ENCODE measurements around the gene PPP1R14B. TPM values are rescaled to one million over a fixed set of nuclear protein-coding genes. Genes with fewer than 3 reads are reported as not detected.

PPP1R14B gene
- total and polyA plus RNA-seq, 2 of the 13 experiments (the other 11 are each of a cell fraction or from before 2014, with no cell fraction given): 110 to 148 TPM

GRCh38 chr11:64230171-64230984, 16.4 kb downstream of the PPP1R14B start, which contains the start of gene DNAJC4 (continued):
- no peak for TF ChIP-seq ZSCAN20 (CRISPR knock-in tag; IDR thresholded peaks at IDR 0.05; ENCODE audit: borderline replicate concordance)
- TF ChIP-seq ZC3H4 (CRISPR knock-in tag; IDR thresholded peaks at IDR 0.05; ENCODE audit: borderline replicate concordance): no peak
- peak; percentile 49; the same call in 1 of the 2 replicates for TF ChIP-seq ZBTB2 (CRISPR knock-in tag; IDR thresholded peaks at IDR 0.05; ENCODE audit: low read depth)
- peak; percentile 58 for TF ChIP-seq KAT8 (CRISPR knock-in tag; IDR thresholded peaks at IDR 0.05)
- no peak for TF ChIP-seq ZFP36L2 (CRISPR knock-in tag; IDR thresholded peaks at IDR 0.05)
- TF ChIP-seq MXD3 (CRISPR knock-in tag; IDR thresholded peaks at IDR 0.05): no peak; the same call in 1 of the 2 replicates
- no peak for TF ChIP-seq NCOA2 (CRISPR knock-in tag; IDR thresholded peaks at IDR 0.05)
- peak; percentile 92 for TF ChIP-seq KDM2A (CRISPR knock-in tag; IDR thresholded peaks at IDR 0.05; ENCODE audit: borderline replicate concordance, low read depth)
- TF ChIP-seq THRA (CRISPR knock-in tag; IDR thresholded peaks at IDR 0.05; ENCODE audit: borderline replicate concordance): 0 out of 2 replicates have a peak, but pooled peaks have one; percentile 17
- TF ChIP-seq HIC2 (CRISPR knock-in tag; IDR thresholded peaks at IDR 0.05; ENCODE audit: low read depth): peak; percentile 47; the same call in 1 of the 2 replicates
- TF ChIP-seq ZFAT (CRISPR knock-in tag; conservative IDR thresholded peaks at IDR 0.05): no peak
- TF ChIP-seq MAZ (IDR thresholded peaks at IDR 0.05; ENCODE audit: borderline replicate concordance, low read depth, low read length): 0 out of 2 replicates have a peak, but pooled peaks have one; percentile 3
- peak; percentile 57; the same call in 1 of the 2 replicates for TF ChIP-seq MAZ (CRISPR knock-in tag; IDR thresholded peaks at IDR 0.05; ENCODE audit: low read depth)
- TF ChIP-seq GABPB1 (CRISPR knock-in tag; IDR thresholded peaks at IDR 0.05): peak; percentile 75
- peak; percentile 36; the same call in 1 of the 2 replicates for TF ChIP-seq NR2F2 (IDR thresholded peaks at IDR 0.05; ENCODE audit: borderline replicate concordance, low read depth)
- TF ChIP-seq ZNF331 (CRISPR knock-in tag; IDR thresholded peaks at IDR 0.05): no peak
- TF ChIP-seq ZBTB10 (CRISPR knock-in tag; IDR thresholded peaks at IDR 0.05; ENCODE audit: borderline replicate concordance): no peak; the same call in none of the 2 replicates
- no peak for TF ChIP-seq ZSCAN22 (CRISPR knock-in tag; IDR thresholded peaks at IDR 0.05)
- TF ChIP-seq SYNCRIP (IDR thresholded peaks at IDR 0.05; ENCODE audit: insufficient read depth, low read depth, low read length): no peak
- TF ChIP-seq FOSL2 (CRISPR knock-in tag; IDR thresholded peaks at IDR 0.05): peak; percentile 24; the same call in 1 of the 2 replicates
- no peak for TF ChIP-seq SRSF1 (optimal IDR thresholded peaks at IDR 0.05; ENCODE audit: low read depth, low read length)

Data from HepG2 (cell line).